Effector memory CD4-positive, alpha-beta T cell (primary cell): Measurements from ENCODE around the gene SORCS1.
"Not testable (repeated sequence)": the region's sequence is repeated elsewhere in the genome, so short reads cannot be mapped to it uniquely, and the experiment has no call there.

ENCODE experiments used
- DNase-seq, 3 donors: peaks; one replicate each; pipeline ENCODE4 v3.0.0-alpha.2; 2020
- H3K27ac ChIP-seq: 2 replicates; pipeline ENCODE4 v1.7.0; 2013; ENCODE audit warnings: mild to moderate bottlenecking, low read length, moderate library complexity; ENCODE audit not compliant: insufficient read depth, poor library complexity, severe bottlenecking
- H3K27me3 ChIP-seq: replicated peaks from 2 replicates; pipeline ENCODE4 v1.7.0; 2013; ENCODE audit warnings: mild to moderate bottlenecking, low read length; ENCODE audit not compliant: insufficient read depth, control insufficient read depth, poor library complexity, severe bottlenecking
- H3K36me3 ChIP-seq: 2 replicates; pipeline ENCODE4 v1.7.0; 2013; ENCODE audit warnings: mild to moderate bottlenecking, low read length, moderate library complexity; ENCODE audit not compliant: control insufficient read depth, insufficient read depth
- H3K4me1 ChIP-seq: 2 replicates; pipeline ENCODE4 v1.7.0; 2013; ENCODE audit warnings: low read length, mild to moderate bottlenecking; ENCODE audit not compliant: control insufficient read depth, insufficient read depth, poor library complexity, severe bottlenecking
- H3K4me3 ChIP-seq: 2 replicates; pipeline ENCODE4 v1.7.0; 2013; ENCODE audit warnings: low read length, low read depth, mild to moderate bottlenecking; ENCODE audit not compliant: insufficient read depth, poor library complexity, severe bottlenecking
- H3K9me3 ChIP-seq: 2 replicates; pipeline ENCODE4 v1.7.0; 2013; ENCODE audit warnings: mild to moderate bottlenecking, low read length, moderate library complexity; ENCODE audit not compliant: control insufficient read depth

SORCS1 gene

GRCh38 chr10:106931853-106932249 is 232.7 kb downstream of the SORCS1 start:
- DNase-seq, result no peak
- H3K36me3 ChIP-seq, result no peaks in the 10 kb centered on the region
- H3K4me3 ChIP-seq, result no peak overlapping the region
- no peaks in the 10 kb centered on the region for H3K9me3 ChIP-seq
- no peaks in the 10 kb centered on the region for H3K27me3 ChIP-seq
- H3K27ac ChIP-seq, result no peak overlapping the region
- H3K4me1 ChIP-seq, result no peaks in the 10 kb centered on the region

- DNase-seq, result no peak
- Histone ChIP-seq H3K4me1 (no peaks in the 10 kb centered on the region), H3K4me3 (no peak overlapping the region), H3K9me3 (no peaks in the 10 kb centered on the region), H3K27me3 (no peaks in the 10 kb centered on the region), H3K36me3 (no peaks in the 10 kb centered on the region), H3K27ac (no peak overlapping the region)
Measured at GRCh38 chr10:106931159-106931852, 233.2 kb downstream of the SORCS1 start.

GRCh38 chr10:106930751-106931150 is 233.8 kb downstream of the SORCS1 start:
- DNase-seq, result no peak

GRCh38 chr10:106929291-106929895 is 235.1 kb downstream of the SORCS1 start:
- DNase-seq, result no peak
- H3K36me3 ChIP-seq, result no peaks in the 10 kb centered on the region
- no peak overlapping the region for H3K4me3 ChIP-seq
- no peaks in the 10 kb centered on the region for H3K9me3 ChIP-seq
- no peak overlapping the region for H3K27ac ChIP-seq
- no peaks in the 10 kb centered on the region for H3K27me3 ChIP-seq
- H3K4me1 ChIP-seq, result no peaks in the 10 kb centered on the region

More at GRCh38 chr10:106930751-106931150, 233.8 kb downstream of the SORCS1 start:
- no peaks in the 10 kb centered on the region for H3K27me3 ChIP-seq
- H3K27ac ChIP-seq, result no peak overlapping the region
- H3K36me3 ChIP-seq, result no peaks in the 10 kb centered on the region
- no peak overlapping the region for H3K4me3 ChIP-seq
- no peaks in the 10 kb centered on the region for H3K4me1 ChIP-seq
- no peaks in the 10 kb centered on the region for H3K9me3 ChIP-seq

- not testable (repeated sequence) for H3K36me3 ChIP-seq, H3K27me3 ChIP-seq, H3K9me3 ChIP-seq, H3K4me1 ChIP-seq, H3K4me3 ChIP-seq, H3K27ac ChIP-seq, DNase-seq
Measured at GRCh38 chr10:106928151-106928550, 236.4 kb downstream of the SORCS1 start.

- H3K9me3 ChIP-seq, result no peaks in the 10 kb centered on the region
- no peaks in the 10 kb centered on the region for H3K4me1 ChIP-seq
- no peak overlapping the region for H3K27ac ChIP-seq
- no peak for DNase-seq
- no peaks in the 10 kb centered on the region for H3K27me3 ChIP-seq
- H3K4me3 ChIP-seq, result no peak overlapping the region
- no peaks in the 10 kb centered on the region for H3K36me3 ChIP-seq
Measured at GRCh38 chr10:106925191-106925590, 239.3 kb downstream of the SORCS1 start.

GRCh38 chr10:106920538-106920937 is 244.0 kb downstream of the SORCS1 start:
- no peak for DNase-seq
- H3K9me3 ChIP-seq, result no peaks in the 10 kb centered on the region

GRCh38 chr10:106919871-106920282 is 244.6 kb downstream of the SORCS1 start:
- no peaks in the 10 kb centered on the region for H3K9me3 ChIP-seq
- no peak overlapping the region for H3K4me3 ChIP-seq
- H3K36me3 ChIP-seq, result no peaks in the 10 kb centered on the region
- no peaks in the 10 kb centered on the region for H3K4me1 ChIP-seq
- no peaks in the 10 kb centered on the region for H3K27me3 ChIP-seq
- no peak for DNase-seq
- no peak overlapping the region for H3K27ac ChIP-seq

More at GRCh38 chr10:106920538-106920937, 244.0 kb downstream of the SORCS1 start:
- H3K27me3 ChIP-seq, result no peaks in the 10 kb centered on the region
- no peaks in the 10 kb centered on the region for H3K36me3 ChIP-seq
- H3K27ac ChIP-seq, result no peak overlapping the region
- no peak overlapping the region for H3K4me3 ChIP-seq
- no peaks in the 10 kb centered on the region for H3K4me1 ChIP-seq

- Histone ChIP-seq H3K4me3 (no peak overlapping the region), H3K4me1 (no peaks in the 10 kb centered on the region), H3K36me3 (no peaks in the 10 kb centered on the region), H3K9me3 (no peaks in the 10 kb centered on the region), H3K27ac (no peak overlapping the region), H3K27me3 (no peaks in the 10 kb centered on the region)
- DNase-seq, result no peak
Measured at GRCh38 chr10:106917452-106918055, 247.0 kb downstream of the SORCS1 start.

GRCh38 chr10:106914016-106914415 is 250.5 kb downstream of the SORCS1 start:
- no peak overlapping the region for H3K4me3 ChIP-seq
- DNase-seq, result no peak

More at GRCh38 chr10:106914016-106914415, 250.5 kb downstream of the SORCS1 start:
- Histone ChIP-seq H3K4me1 (no peaks in the 10 kb centered on the region), H3K27me3 (no peaks in the 10 kb centered on the region), H3K27ac (no peak overlapping the region), H3K36me3 (no peaks in the 10 kb centered on the region), H3K9me3 (no peaks in the 10 kb centered on the region)
